Right renal pelvis (tissue), 4 donors: ENCODE results near the gene BSX. TPM values are rescaled to one million over a fixed set of nuclear protein-coding genes. Genes with fewer than 3 reads are reported as not detected.

ENCODE experiments used
- DNase-seq, 4 donors: peaks; one replicate each; pipeline ENCODE4 v3.0.0-alpha.2; 2013; ENCODE audit warnings: low read depth in 4 of 4, low spot score in 3 of 4, missing footprints in 1 of 4
- polyA plus RNA-seq, 4 donors: library from polyadenylated mRNA; unstranded; fragments of 120-200 nt; gene quantifications; one replicate each; pipeline ENCODE4 v1.2.1, GENCODE V29; 2013; ENCODE audit not compliant: insufficient read length in 4 of 4

The BSX gene
- not detected for polyA plus RNA-seq

DNA sequence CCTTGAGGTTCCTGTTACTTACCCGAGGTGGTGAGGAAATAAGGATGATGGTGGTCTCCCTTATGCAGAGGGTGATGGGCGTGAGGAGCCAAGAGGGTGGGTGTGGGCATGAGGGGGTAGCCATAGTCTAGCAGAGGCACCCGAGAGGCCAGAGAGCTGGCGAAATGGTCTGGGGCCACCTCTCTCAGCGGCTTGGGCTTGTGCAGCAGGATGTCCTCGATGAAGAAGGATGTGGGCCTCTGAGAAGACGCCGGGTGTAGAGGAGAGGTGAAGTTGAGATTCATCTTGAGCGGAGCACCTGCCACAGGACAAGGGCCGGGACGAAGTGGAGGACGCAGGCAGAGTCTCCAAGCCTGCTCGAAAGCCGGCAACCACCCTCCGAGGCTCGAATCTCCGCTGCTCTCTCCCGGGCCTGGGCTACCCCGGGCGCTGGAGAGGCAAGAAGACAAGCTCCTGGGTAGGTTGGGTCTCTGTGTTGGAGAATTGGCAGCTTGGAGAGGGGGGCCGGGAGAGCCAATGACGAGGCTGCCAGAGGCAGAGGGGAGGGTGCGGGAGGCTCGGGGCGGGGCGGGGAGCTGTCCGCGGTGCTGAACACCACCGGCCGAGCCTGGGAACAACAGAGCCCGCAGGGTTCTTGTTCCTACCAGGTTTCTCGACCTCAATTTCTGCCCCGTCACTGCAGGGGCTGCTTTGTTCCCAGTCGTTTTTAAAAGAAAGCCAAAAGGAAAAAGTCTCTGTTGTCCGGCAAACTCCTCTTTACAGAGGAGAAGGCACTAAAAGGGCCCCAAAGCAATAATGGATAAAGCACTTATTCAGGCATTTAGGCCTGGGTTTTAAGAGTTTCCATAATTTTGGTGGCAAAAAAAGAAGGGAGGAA lies at the start of gene BSX:
TSS of gene BSX (minus strand) at position 447 of the 877 bp plus-strand sequence. CDS start at position 284, 163 bp downstream.
- DNase-seq: peak in 3 of 4 donors; percentile 43 to 60 (median 44)

DNA sequence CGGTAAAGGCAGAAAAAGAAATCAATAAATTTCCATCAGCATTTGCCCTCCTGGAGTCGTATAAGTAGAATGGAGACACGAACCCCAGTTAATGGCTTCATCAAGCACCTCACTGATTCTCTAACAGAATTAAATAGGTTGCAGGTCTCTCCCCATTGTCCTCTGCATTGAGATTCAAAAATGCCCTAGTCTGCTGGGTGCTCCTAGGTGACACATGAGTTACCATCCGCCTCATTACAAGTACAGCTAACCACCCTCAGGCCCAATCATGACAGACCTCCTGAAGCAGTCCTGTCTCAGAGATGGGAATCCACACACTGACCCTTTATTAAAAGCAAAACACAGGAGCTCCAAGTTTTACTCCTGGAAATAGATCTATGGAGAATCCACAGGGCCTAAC lies 48.9 kb upstream of the BSX start:
- DNase-seq: no peak

DNA sequence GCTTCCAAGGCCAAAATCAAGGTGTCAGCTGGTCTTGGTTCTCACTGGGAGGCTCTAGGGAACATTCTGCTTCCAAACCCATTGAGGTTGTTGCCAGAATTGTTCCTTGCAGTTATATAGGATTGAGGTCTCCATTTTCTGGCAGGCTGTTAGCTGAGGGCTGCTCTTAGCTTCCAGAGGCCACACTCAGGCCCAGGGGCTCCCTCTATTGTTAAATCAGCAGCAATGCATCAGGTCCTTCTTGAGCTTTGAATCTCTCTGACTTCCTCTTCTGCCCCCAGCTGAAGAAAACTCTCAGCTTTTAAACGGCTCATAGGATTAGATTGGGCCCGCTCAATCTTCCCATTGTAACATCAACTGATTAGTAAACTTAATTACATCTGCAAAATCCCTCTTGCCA lies 39.3 kb upstream of the BSX start:
- DNase-seq: no peak

DNA sequence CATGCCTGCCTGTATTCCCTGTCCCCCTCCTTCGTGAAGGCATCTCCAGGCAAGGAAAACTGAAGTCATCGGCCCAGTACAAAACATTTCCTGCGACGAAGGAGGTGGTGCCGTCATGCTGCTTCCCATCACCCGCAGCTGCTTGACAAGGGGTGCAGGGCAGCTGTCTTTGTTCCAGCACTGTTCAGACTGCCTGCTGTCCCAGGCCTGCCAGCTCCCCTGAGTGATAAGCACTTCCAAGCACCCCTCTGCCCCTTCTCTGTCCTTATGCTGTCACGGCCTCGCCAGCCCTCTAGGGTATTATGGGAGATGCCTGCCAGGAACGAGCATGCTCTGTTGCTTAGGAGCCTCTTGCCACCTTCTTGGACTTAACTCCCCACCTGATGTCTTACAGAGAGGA lies 37.1 kb upstream of the BSX start:
- DNase-seq: no peak

DNA sequence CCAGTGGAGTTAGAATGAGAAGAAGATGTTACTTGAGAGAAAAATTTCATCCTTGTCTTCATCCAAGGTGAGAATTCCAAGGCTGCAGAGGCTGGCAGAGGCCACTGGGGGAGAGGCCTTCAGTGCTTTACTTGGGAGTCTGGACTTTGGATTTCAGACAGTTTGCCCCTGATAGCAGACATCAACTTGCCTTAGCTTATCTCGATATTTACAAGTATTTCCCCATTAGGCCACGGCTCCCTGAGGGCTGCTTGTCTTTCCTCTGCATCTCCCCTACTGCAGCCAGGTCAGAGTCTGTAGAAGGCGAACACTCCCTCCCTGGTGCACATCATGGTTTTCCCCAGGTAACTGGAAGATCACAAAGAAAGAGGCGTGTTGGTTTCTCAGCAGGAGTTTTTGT lies 29.9 kb upstream of the BSX start:
- no peak for DNase-seq

DNA sequence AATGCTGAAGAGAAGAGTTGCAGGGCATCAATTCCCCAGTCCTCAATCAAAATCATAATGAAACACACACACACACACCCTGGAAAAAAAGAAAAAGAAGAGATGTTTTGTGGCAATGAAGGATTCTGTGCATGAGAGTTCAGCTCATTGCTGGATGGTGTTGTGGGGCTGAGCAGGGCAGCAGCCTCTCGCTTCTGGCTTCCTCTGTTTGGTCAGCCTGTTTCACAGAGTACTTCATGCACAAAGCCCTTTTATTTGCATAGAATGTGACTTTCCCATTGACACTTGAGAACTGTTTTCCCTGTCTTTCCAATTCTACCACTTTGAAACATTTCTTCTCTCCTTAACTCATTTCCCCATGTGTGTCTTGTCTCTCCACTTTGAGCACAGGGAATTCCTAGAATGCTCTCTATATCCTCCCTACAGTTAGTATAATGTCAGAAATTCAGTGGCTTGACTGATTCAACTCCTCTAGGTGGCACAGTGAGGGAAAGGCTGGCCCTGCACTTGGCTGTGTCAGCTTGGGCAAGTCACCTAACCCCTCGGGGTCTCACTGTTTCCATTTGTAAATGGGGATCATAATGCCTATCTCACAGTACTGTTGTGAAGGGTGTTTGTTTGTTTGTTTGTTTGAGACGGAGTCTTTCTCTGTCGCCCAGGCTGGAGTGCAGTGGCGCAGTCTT lies 25.4 kb upstream of the BSX start:
- no peak for DNase-seq

DNA sequence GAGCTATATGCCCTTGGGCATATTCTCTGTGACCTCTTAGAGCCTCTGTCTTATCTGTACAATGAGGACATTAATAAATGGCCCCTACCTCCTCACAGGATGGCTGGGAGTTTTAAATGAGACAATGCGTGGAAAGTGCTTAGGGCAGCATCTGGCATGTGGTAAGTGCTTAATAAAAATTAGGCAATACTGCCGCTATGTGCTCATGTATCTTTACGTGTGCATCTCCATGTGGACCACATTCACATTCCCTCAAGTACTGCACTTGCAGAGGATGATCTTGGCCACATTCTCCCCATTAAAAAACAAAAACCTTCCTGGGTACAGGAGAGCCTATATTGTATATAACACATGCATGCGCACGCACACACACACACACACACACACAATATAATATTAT lies 19.1 kb upstream of the BSX start:
- DNase-seq: no peak

DNA sequence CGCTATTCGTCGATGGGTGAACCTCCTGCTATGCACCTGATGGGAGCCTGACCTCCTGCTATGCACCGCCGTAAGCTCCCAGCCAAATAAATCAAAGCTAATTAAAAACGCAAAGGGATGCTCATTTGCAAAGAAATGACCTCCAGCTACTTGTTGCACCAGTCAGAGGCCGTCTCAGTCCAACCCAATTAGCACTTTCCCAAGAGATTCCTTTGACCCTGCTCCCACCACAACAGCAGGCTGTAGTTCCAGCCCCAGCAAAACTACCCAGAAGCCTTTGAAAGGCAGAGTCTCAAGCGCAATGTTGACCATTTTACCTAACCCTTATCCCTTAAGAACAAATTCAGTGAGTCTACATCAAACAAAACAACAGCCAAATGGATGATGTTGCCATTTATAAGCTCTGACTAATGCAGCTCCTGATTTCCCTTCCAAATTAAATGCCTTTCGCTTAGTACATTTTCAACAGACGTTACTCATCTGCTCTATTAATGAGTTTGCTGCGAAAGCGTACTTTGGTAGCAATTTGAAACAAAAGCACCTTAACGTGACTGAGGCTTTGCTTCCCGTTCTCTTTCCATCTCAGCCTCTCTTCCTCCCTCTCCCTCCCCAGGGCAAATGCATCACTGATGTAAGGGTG lies 17.2 kb upstream of the BSX start:
- no peak for DNase-seq

DNA sequence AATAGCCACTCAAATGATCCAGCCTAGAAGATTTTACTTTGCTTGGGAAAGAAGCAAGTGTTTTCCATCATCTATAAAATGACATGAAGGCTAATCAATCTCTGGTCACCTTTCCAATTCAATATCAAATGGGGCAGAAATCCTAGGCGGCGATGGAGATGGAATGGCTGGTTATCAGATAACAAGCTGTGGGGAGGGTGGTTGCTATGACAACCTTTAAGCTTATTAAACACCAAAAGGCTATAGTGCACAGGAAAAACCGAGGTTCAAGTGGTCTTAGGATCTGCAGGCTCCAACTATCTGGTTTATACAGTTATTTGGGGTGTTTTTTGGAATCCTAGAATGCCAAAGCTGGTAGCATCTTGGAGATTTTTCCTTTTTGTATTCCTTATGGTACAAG lies 13.9 kb upstream of the BSX start:
- DNase-seq: no peak

DNA sequence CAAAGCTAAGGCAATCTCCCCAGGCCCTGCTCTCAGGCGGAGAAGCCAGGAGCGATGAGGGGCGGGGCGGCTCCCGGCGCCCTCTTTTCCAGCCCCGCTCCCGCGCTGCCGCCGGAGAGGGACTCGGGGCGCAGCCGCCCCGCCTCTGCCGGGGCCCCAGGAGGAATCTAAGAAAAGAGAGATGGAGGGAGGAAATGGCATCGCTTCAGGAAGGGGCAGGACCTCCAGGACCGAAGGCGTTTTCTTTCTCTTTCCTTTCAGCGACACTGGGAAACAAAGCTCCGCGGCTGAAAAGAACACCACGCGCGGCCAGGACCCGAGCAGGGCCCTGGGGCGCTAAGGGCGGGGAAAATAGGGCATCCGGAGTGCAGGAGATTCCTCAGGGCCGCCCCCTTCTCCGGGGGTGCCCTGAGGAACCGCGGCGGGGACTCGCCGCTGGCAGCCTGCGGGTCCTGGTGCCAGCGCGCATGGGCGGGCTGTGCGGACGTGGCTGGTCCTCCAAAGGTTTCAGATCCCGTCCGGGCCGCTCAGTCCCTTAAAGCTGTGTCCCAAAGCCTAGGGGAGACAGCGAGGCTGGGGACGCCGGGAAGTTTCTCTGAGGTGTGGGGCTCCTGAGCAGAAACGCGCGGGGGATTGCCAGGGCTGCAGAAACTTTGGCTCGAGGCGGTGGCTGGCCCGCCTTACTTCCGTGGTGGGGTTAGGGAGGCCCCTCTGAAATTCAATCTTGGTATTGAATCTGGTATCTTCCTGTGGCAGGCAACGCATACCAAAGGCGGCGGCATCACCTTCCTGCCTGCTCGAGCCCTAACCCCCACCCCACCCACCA lies 2.8 kb upstream of the BSX start:
- no peak for DNase-seq

DNA sequence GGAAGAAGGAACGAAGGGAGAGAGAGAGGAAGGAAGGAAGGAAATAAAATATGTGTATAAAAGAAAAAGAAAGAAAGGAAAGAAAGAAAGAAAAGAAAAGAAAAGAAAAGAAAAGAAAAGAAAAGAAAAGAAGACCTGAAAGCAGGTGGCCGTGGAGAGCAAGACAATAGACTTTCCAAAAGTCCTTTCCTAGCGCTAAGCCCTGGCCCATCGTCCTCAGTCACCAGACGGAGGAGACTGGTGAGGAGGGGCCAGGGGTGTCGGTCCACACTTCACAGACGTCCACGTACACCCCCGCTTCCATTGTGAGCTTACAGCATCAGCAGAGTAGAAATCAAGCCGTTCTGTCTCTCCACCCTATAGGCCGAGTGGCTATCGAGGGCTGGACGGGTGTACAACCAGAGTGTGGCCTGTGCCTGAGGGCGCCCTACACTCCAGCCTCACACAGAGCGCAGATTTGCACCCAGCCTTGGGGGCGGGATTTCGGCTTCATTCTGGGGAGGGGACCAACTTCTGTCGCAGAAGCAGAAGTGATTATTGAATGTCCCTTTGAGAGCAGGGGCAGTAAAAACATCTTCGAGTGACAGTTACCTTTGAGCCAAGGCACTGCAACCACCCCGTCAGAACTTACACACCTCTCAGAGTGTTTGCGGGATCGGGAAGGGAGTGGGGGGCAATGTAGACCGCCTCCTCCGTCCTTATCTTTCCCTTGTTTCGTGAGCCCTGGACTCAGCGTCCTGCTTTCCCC lies 2.0 kb upstream of the BSX start:
- DNase-seq: no peak

DNA sequence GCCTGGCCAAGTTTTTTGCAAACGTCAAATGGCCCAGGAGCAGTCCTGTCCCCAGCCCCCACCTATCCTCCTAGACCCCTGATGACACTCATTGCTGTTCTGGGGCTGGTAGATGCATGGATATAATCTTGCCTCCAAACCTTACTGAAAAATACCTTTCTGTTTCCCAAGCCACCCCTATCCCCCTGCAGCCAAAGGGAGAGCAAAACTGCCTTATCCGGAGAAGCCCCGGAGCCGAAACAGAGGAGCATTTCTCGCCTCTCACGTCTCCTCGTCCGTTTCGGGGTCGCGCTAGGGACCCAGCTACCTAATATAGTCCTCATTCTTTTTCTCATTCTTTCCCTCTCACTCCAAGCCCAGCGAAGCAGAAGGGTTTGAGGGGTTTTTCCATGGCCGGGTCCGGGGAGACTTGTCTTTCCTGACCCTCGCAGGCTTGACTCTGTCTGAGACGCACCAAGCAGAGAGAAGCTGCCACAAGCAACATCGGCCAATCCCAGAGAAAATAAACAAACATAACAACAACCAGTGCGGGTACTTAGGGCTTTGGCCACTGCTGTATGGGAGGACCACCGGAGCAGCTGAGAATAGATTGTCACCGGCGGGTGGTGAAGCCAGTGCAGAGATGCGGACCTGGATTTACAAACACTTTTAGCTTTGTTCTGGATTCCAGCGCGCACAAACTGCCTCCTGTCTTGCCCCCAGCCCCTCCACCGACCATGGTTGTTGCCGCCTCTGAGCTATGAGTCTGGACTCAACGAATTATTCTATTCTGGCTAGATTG lies 1.6 kb downstream of the BSX start:
- no peak for DNase-seq

DNA sequence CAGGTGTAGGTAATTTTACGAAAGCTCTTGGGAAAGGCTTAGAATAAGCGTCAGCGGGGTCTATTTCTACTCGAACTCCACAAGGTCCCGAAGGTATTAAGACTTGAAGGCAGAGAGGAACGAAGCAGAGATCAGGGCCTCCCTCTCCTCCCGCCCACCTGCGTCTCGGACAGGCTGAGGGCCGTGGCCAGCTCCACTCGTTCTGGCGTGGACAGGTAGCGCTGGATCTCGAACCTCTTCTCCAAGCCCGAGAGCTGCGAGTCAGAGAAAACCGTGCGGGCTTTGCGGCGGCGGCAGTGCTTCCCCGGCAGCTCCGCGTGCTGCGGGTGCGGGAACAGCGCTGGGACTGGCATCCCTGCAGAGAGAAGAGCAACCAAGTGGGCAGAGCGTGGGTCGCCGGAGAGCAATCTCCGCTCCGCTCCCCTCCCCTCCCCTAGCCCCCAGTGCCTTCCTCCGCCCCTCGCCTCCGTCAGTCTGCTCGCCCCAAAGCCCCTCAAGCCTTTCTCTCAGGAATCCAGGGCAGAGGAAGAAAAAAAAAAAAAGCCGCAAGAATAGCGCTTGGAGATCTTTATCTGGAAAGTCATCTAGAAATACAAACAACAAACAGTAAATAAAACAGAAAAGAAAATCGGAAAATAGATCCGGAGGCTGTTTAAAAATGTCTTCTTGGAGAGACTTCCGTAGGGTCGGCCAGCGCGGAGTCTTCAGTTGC lies 2.4 kb downstream of the BSX start:
- no peak for DNase-seq

DNA sequence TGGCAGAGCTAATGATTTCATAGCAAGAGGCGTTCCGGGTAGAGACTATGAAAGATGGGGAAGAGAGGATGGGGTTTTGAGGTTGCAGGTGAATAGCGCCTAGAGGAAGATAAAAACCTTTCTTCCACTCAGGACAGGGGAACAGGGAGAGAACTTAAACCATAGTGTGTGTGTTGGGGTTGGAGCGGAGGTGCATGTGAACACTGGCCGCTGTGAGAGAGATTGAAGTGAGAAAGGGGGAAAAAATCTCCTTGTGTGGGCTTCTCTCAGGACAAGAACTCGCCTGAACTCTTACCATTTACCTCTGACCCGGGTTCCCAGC lies 3.4 kb downstream of the BSX start:
- no peak for DNase-seq

DNA sequence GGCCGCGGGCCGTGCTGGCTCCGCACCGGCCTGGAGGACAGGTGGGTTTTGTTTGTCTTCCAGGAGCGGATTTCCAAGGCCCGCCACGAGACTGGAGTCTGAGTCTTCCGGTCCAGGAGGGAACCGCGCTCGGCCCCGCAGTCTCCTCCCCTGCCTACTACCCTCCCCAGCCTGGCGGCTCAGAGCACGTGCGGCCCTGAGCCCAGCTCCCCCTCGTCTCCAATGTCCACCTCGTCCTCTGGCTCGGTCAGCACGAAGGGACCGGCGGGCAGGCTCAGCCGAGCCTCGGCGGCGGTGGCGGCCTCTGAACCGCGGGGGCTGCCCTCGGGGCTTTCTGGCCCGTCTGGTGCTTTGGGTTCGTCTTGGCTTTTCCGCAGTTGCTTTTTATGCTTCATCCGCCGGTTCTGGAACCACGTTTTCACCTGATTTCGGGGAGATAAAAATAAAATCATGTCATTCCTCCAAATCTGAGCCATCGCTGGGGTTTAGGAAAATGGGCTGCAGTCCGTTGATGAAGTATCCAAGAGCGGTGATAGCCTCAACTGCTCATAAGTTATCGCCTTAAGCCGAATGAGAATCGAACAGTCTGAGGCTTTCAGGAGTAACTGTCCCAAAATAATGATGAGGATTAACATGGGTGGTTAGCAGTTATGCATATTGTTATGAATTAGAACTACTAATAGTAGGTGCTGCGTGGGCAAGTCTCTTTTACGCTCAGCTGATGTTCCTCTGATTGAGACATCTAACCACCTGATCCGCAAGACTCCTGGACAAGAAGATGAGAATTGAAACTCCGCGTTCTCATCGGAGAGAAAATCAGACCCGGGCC lies 4.0 kb downstream of the BSX start:
- DNase-seq: no peak

DNA sequence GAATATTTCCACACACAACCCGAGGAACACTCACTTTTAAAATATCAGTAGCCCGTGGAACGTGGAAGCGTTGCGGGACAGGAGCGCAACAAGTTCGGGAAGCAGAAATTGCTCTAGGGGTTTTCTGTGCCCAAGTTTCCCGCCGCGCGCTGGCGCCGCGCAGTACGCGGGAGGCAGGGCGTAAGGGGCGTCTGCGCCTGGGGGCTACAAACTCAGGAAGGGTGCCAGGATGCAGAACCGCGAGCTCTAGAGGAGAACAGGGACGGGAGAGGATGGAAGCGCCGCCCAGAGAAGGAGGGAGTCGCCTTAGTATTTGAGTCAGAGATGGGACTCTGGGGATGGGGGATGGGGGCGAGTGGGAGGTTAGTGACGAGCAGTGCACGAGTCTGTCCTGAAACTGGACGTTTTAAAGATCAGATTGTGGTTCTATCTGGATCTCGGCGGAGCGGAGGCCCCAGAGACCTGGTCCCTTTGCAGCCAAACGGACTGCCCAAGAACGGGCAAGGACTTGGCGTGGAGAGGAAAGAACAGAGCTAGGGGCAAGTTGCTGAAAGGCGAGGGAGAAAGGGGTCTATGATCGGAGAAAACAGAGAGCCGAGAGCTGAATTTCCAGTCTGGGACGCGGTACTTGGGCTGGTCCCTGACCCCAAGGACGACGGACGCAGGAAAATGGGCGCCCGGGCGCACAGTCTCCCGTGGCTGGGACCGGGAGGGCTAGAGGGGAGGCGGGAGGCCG lies 4.7 kb downstream of the BSX start:
- no peak for DNase-seq

DNA sequence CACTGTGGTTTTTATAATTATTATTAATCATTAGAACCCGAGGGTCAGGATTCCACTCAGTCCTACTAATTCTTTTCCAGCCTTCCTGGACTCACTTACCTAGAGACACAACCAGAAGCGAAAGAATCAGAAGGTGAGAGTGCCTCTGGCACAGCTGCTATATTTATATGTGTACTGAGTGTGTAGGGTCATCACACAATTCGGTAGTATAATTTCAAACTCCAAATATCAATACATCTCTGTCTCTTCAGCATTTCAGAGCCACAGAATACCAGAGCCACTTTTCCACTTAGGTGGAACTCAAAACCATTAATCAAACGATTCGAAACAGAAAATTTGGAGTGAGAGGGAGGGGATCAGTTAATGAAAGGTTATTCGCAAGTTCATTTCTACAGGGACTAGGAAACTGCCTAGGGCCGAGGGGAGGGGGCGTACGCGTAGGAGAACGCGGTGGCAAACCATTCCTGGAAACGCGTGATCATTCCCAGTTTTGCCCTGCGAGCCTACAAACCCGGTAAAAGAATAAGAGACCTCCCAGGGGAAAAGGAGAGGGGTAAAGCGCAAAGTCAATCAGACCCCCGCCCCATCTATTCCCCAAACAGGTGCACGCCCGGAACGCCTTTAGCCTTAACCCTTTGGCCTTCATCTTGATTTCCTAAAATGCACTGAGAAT lies 5.4 kb downstream of the BSX start:
- no peak for DNase-seq
